RWPE2 (cell line): Measurements from ENCODE around the gene KSR2.

ENCODE experiments used
- ATAC-seq: fragments of 200-7000 bp; cut with Tn5 transposase; 3 replicates; pipeline ENCODE4 v1.9.1; 2021; ENCODE audit warnings: low read depth
- DNase-seq: peaks from one replicate; pipeline ENCODE4 v3.0.0-alpha.2; 2020; ENCODE audit warnings: low spot score
- H3K27ac ChIP-seq: fragments of 450-650 bp; 2 replicates; pipeline ENCODE4 v1.5.1; 2017; ENCODE audit warnings: mild to moderate bottlenecking; ENCODE audit not compliant: poor library complexity, severe bottlenecking
- H3K27me3 ChIP-seq: fragments of 250-450 bp; sonication (Bioruptor Pico); 2 replicates; pipeline ENCODE4 v1.5.1; 2021; ENCODE audit warnings: mild to moderate bottlenecking, moderate library complexity; ENCODE audit not compliant: insufficient read depth, poor library complexity, severe bottlenecking
- H3K36me3 ChIP-seq: fragments of 250-450 bp; sonication (Bioruptor Pico); 2 replicates; pipeline ENCODE4 v1.5.1; 2020; ENCODE audit warnings: low read depth, mild to moderate bottlenecking, moderate library complexity
- H3K4me1 ChIP-seq: fragments of 250-450 bp; sonication (Bioruptor Pico); 2 replicates; pipeline ENCODE4 v1.5.1; 2021; ENCODE audit warnings: mild to moderate bottlenecking, moderate library complexity; ENCODE audit not compliant: insufficient read depth, poor library complexity, severe bottlenecking
- H3K4me3 ChIP-seq: fragments of 250-450 bp; sonication (Bioruptor Pico); 2 replicates; pipeline ENCODE4 v1.5.1; 2021; ENCODE audit warnings: mild to moderate bottlenecking, moderate library complexity; ENCODE audit not compliant: severe bottlenecking
- H3K9me3 ChIP-seq: fragments of 250-450 bp; sonication (Bioruptor Pico); 2 replicates; pipeline ENCODE4 v1.5.1; 2021; ENCODE audit warnings: mild to moderate bottlenecking, moderate library complexity; ENCODE audit not compliant: severe bottlenecking
- CTCF ChIP-seq: fragments of 450-650 bp; IDR thresholded peaks from one replicate; pipeline ENCODE4 v1.5.1; 2017; ENCODE audit warnings: mild to moderate bottlenecking, moderate library complexity; ENCODE audit not compliant: poor library complexity, severe bottlenecking

KSR2 gene

GRCh38 chr12:117825827-117826226 is 143.0 kb downstream of the KSR2 start:
- peaks cover 5% of the 10 kb centered on the region for H3K9me3 ChIP-seq
- no peak for ATAC-seq
- DNase-seq: no peak
- H3K27ac ChIP-seq: no peak overlapping the region
- no peaks in the 10 kb centered on the region for H3K36me3 ChIP-seq
- H3K4me3 ChIP-seq: no peak overlapping the region
- no peaks in the 10 kb centered on the region for H3K4me1 ChIP-seq
- H3K27me3 ChIP-seq: no peaks in the 10 kb centered on the region
- no peak for TF ChIP-seq CTCF

- TF ChIP-seq CTCF: no peak
- ATAC-seq: no peak
- H3K4me1 ChIP-seq: no peaks in the 10 kb centered on the region
- H3K27me3 ChIP-seq: no peaks in the 10 kb centered on the region
- no peaks in the 10 kb centered on the region for H3K36me3 ChIP-seq
- H3K9me3 ChIP-seq: no peaks in the 10 kb centered on the region
- no peak overlapping the region for H3K27ac ChIP-seq
- H3K4me3 ChIP-seq: no peak overlapping the region
- DNase-seq: no peak
These were observed 147.2 kb downstream of the KSR2 start for GRCh38 chr12:117821480-117822175.

- Histone ChIP-seq H3K36me3 (no peaks in the 10 kb centered on the region), H3K27me3 (no peaks in the 10 kb centered on the region), H3K27ac (no peak overlapping the region), H3K4me1 (no peaks in the 10 kb centered on the region), H3K9me3 (no peaks in the 10 kb centered on the region), H3K4me3 (no peak overlapping the region)
- DNase-seq (no peak), ATAC-seq (no peak)
- TF ChIP-seq CTCF: no peak
These were observed 148.4 kb downstream of the KSR2 start for GRCh38 chr12:117820216-117820907.

GRCh38 chr12:117819160-117819559 is 149.6 kb downstream of the KSR2 start:
- H3K4me3 ChIP-seq: no peak overlapping the region
- H3K27ac ChIP-seq: no peak overlapping the region
- H3K36me3 ChIP-seq: no peaks in the 10 kb centered on the region
- ATAC-seq: no peak
- TF ChIP-seq CTCF: no peak
- no peak for DNase-seq
- no peaks in the 10 kb centered on the region for H3K9me3 ChIP-seq
- no peaks in the 10 kb centered on the region for H3K27me3 ChIP-seq
- H3K4me1 ChIP-seq: no peaks in the 10 kb centered on the region

- Histone ChIP-seq H3K27me3 (no peaks in the 10 kb centered on the region), H3K4me1 (no peaks in the 10 kb centered on the region), H3K4me3 (no peak overlapping the region), H3K9me3 (no peaks in the 10 kb centered on the region), H3K27ac (no peak overlapping the region), H3K36me3 (no peaks in the 10 kb centered on the region)
- TF ChIP-seq CTCF: no peak
- DNase-seq: no peak
- ATAC-seq: no peak
These were observed 150.4 kb downstream of the KSR2 start for GRCh38 chr12:117818400-117818799.
